ENCODE measurements around the gene ERICH3.
"Not testable (repeated sequence)": the region's sequence is repeated elsewhere in the genome, so short reads cannot be mapped to it uniquely, and the experiment has no call there.

The ERICH3 gene

DNA sequence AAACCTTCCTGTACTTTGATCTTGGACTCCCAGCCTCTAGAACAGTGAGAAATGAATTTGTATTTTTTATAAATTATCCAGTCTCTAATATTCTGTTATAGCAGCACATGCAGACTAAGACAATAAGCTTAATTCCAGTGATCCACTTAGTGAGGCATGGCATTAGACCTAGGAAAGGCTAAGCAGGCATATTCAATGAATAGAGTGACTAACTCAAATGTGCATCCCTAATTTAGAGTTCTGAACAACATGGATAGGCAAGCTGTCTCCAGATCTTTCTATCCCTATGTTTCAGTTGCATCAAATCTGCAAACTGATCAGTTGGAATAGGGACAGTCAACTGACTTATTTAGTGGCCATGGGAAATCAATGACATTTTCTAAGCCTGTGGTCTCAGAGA lies 4.3 kb upstream of the ERICH3 start:
- no peak for DNase-seq (ENCODE audit: low read depth)

DNA sequence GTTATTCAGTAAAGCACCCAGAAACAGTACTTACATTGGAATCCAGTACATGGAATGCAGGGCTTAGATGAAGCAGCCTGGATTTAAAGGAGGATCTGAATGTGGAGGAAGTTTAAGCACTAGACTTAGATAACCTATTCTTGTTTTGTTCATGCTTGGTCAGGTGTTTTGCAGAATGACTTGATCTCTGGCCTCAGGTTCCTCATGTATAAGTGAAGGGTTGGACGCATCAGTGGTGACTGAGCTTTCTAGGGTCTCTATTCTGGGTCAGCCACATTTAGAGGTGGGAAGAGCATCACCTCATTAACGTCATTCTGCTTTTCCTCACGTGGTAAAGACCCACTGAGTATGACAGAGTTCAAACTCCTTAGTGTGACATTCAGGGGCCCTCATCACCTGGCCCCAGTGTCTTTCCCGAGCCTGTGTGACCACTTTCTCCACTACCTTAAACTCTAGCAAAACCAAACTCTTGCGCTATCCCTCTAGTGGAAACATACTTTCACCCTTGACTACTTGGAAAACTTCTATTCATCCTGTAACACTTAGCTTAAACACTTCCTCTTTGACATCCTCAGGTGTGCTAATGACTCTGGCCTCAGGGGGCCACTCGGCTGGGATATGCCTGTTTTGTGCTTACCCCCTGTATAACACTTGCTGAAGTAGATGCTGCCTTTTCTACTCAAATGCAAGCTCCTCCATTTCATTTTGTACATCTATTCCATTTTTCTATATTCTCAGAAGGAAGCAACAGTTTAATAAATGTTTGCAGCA lies 871 bp upstream of the ERICH3 start:
- no peak for DNase-seq (ENCODE audit: low read depth)

DNA sequence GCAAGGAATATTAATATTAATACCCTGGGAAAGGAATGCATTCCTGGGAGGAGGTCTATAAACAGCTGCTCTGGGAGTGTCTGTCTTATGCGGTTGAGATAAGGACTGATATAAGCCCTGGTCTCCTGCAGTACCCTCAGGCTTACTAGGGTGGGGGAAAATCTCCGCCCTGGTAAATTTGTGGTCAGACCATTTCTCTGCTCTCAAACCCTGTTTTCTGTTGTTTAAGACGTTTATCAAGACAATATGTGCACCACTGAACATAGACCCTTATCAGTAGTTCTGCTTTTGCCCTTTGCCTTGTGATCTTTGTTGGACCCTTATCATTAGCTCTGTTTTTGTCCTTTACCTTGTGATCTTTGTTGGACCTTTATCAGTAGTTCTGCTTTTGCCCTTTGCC lies 2.7 kb downstream of the ERICH3 start:
- DNase-seq (ENCODE audit: low read depth): not testable (repeated sequence)

DNA sequence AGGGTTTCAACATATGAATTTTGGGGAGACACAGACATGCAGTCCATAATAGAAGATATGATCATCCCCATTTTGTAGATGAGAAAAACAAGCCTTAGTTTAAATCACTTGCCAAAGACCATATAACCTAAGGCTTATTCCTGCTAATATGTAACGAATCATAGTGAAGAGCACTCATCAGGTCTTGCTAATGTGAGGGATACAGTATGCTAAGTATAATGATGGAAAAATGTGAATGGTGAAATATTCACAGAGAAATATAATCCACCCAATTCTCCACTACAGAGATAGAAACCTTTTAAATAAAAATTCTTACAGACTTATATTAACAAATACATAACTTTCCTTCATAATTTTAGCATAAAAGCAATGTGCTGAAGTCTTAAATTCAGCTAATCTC lies 18.9 kb downstream of the ERICH3 start:
- no peak for DNase-seq (ENCODE audit: low read depth)

DNA sequence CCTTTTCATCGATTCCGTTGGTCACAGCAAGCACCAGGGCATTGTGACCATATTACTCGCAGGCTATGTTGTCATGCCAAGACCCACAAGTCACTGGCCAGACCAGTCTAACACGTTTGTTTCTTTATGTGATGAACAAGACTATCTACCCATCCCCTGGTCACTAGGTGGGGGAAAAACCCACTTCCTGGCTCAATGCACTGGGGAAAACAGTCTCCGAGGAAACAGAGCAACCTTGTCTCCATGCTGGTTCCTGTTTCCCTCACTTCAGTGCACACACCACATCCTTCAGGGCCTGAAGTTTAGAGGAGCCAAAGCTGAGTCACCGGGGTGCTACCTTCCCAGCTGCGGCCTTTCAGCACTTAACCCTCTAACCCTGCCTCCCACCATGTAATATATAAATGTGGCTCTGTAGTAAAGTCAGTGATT lies 20.9 kb downstream of the ERICH3 start:
- DNase-seq (ENCODE audit: low read depth): peak; percentile 69

DNA sequence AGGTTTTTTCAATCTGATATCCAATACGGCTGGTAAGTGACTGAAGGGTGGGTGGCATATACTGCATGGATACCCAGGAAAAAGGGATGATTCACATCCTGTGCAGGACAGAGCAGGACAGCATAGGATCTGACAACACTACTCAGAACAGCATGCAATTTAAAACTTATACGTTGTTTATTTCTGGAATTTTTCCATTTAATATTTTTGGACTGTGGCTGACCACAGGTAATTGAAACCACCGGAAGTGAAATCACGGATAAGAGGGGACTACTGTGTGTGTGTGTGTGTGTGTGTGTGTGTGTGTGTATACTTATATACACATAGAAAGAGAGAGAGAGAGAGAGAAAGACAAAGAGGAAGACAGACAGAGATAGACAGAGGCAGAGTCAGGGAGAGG lies 23.0 kb downstream of the ERICH3 start:
- DNase-seq (ENCODE audit: low read depth): no peak

DNA sequence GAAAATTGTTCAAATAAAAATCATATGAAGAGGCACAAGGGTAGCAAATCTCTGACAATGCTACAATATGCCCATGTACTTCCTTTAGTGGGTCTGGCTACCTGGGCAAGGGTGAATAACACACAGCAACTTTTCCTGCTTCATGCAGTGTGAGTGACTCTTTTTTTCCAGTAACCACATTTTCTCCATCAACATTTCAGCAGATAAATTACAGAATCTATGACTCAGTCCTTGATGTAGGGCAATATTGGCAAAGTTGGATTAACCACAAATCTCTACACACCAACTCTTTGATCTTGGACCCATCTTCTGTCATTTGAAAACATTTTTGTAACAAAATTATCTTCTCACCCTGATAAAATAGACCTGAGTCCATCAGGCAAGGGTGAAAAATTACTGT lies 31.7 kb downstream of the ERICH3 start:
- DNase-seq (ENCODE audit: low read depth): peak; percentile 31

DNA sequence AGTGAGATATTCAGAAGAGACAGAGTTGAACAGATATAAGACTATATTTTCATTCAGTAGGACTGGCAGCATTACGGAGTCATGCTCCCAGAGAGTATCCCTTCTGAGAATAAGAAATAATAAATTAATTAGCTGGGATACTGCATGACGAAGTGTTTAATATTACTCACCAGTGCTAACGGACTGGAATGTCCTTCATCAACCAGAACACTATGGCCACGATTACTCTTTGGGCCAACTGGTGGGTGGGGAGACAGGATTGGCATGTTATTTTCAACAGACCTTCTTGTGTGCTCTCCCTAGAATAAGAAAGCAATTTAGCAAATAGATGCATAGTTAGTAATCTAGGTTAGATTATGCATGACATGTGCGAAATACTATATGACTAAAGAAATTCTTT lies 32.4 kb downstream of the ERICH3 start:
- DNase-seq (ENCODE audit: low read depth): no peak

DNA sequence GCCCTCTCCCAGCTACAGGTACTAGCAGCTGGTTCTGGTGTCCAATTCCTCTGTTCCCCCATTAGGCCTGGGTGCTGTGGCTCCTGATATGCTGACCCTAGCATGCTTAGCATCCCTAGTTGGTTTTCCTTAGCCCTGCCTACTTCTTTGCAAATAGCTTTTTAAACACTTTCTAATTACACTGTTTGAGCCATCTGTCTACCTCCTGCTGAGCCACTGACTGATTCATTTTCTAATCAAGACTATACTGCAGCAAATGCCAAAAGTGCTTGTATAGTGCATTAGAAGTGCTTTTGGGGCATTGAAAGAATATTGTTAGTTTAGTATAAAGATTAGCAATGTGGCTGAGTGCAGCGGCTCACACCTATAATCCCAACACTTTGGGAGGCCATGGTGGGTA lies 36.3 kb downstream of the ERICH3 start:
- no peak for DNase-seq (ENCODE audit: low read depth)

DNA sequence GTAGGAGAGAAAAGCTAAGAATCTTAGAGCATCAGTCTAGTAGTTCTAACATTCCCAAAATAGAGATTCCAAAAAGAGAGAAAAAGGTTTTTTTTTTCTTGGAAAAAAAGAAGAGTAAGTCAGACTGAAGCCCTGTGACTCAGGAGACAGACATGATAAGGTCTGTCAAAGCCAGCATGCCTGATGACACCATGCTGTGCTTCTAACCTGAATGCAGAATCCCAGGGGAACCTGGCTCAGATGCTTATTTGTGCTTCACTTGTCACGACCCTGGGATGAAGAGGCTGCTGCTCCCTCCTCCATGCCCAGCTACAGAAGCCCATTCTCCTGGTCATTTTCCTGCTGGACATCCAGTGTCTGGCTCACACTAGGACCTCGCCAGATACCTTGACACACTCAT lies 44.3 kb downstream of the ERICH3 start:
- DNase-seq (ENCODE audit: low read depth): no peak

DNA sequence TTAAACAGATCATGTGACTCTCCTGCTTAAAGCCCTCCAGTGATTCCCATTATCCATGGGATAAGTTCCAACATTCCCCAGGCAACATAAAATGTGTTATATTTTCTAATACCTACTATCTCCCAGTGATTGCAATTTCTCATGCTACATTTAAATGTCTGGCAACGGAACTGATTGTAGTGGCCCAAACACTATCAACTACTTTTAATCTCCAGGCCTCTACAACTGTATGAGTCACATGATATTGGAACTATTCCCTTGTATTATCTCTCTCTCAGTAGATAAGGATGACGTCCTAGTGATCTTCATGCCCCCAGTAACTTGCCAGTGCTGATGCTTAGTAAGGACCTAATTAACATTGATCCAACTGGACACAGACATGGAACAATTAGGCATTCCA lies 49.9 kb downstream of the ERICH3 start:
- no peak for DNase-seq (ENCODE audit: low read depth)

DNA sequence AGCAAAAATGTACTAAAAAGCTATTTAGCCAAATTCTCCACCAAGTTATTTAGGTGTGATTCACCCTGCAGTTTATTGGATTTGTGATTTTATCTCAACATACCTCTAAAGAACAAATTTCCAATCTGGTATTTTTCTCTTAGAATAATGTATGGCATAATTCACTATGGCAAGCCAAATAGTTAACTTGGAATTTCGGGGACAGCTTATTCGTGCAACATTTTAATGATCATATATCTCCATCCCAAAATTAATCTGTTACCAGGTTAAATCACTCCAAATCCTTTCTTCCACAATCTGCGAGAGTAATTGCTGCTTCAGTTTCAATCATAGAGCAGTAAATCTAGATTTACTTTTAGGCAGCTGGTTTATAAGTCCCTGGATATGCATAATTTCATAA lies 53.4 kb downstream of the ERICH3 start:
- no peak for DNase-seq (ENCODE audit: low read depth)

DNA sequence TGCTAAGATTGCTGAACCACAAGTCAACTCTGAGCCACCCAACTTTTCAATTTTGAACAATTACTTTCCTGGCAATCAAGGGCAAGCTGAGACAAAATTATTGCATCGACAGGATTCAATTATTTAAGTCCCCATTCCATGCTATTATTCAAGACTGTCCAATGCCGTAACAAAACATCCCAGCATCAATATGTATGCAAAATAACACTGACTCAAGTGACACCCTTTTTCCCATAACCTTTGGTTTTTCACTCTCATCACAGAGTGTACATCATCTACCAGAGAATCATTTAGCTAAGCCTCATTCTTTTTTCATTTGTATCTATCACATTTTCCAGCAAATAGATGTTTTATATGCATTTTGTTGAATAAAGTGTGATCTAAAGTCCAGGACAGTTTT lies 54.6 kb downstream of the ERICH3 start:
- no peak for DNase-seq (ENCODE audit: low read depth)

DNA sequence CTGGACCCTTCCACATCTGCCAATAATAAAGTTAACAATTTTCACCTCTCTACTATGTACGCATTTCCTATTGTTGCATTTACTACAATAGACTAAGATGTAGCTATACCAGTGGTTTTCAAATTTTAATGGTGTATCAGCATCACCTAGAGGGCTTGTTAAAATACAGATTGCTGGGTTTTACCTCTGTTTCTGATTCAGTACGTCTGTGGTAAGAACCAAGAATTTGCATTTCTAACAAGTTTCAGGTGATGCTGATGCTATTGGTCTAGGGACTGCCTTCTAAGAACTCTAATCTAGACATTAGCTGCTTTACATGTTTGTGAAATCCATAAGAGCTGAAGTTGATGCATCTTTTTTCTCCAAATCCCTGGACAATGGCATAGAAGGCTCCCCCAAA lies 59.7 kb downstream of the ERICH3 start:
- no peak for DNase-seq (ENCODE audit: low read depth)

DNA sequence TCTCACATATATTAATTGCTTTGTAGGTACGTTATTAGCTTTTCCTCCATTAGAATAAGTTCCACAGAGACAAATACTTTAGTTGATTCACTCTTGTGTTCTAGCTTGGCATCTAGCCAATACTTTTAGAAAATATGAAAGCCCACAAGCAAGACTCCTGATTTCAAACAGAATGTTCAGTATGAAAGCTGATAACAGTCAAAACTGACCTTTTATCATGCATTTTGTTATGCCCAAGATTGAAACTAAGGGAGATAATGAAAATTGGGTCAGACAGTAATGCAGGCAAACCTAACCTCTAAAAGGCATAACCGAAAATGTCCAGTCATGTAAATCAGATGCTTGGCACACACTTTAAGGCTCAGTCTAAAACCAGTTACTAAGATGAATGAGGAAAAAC lies 61.7 kb downstream of the ERICH3 start:
- no peak for DNase-seq (ENCODE audit: low read depth)

DNA sequence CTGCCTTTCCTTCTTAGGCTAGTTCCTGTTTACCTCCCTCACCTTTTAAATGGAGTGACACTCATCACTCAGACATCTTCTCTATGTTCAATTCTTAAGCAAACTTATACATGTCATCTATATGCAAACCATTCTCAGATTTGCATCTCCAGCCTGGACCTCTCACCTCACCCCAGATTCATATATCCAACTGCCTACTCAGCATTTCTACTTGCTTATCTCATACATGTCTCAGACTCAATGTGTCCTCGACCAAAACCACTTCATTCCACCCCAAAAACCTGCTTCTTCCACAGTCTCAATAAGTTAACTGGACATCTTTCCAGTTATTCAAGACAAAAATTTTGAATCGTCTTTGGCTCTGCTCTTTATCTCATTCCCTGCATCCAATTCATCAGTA lies 62.6 kb downstream of the ERICH3 start:
- no peak for DNase-seq (ENCODE audit: low read depth)

DNA sequence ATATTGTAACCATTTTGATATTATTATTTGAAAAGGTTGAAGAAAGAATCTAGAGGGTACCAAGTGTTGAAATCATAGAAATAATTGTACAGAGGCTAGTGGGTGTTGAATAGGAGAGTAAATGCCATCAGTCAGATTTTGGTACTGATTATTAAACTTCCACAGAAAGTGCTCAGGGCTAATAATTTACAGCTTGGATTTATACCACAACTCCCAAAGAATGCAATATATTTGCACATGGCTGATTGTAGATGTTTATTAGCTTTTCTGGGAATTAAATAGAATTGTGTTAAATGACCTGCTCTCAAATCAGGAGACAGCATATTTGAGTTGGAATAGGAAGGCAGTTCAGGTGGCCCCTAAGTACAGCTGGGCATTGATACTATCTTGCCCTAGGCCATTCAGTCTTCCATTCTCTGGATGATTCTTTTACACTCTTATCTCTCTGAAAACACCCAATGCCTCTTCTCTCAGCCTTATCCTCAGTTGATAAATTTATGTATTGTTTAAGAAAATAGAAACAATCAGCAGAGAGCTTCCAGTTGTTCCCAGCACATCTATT lies 63.7 kb downstream of the ERICH3 start:
- DNase-seq (ENCODE audit: low read depth): no peak

DNA sequence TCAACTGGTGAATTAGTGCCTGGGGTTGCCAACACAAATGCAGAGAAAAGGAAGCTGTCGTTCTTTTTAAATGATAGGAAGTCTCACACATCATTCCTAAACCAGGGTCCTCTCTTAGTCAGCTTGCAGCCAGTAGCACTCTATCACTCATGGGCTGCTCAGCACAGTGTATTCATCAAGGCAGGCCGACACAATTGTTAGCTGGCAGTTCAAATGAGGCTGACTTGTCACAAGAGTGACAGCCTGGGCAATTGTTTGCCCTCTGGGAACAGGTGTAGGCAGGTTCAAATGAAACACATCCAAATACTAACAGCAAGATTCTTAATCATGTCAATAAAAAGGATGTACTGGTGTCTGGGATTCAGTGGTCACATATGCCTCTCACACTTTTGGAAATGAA lies 76.9 kb downstream of the ERICH3 start:
- DNase-seq (ENCODE audit: low read depth): no peak

DNA sequence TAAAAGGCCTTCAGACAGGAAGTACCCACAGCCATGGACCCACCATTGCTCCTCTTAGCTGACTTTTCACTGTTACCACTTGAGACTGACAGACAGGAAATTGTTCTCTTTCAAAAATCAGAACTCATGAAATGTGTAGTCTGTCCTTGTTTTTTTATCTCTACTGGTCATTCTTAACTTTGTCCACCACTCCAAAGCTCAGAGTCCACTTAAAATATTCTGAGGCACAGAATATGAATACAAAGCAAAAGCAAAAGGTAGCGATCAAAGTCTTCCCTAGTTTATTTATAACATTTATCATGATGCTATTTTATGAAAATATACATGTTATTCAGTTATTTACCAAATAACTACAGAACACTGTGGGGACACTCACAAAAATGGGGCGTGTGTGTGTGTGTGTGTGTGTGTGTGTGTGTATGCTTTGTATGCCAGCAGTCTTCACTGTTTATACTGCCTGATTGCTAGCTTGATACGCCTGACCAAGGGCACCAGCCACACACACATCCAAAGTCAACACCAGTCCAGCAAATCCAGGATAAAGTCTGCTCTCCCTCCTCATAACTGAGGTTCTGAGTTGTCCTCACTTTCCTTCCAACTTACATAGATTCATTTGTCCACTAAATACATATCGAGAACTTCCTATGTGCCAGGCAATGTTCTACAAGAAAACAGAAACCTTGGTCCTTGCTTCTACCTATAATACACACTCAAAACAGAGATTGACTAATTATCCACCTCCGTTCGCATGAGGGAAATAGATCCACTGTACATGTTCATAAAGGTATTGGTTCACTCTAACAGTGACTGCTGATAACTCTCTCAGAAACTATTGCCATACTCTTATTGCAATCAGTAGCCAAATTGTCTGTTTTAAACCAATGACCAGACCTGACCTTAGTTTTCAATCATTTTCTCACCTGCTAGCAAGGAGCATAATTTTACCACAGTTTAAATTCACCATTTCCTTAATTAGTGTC lies 79.4 kb downstream of the ERICH3 start:
- no peak for DNase-seq (ENCODE audit: low read depth)

DNA sequence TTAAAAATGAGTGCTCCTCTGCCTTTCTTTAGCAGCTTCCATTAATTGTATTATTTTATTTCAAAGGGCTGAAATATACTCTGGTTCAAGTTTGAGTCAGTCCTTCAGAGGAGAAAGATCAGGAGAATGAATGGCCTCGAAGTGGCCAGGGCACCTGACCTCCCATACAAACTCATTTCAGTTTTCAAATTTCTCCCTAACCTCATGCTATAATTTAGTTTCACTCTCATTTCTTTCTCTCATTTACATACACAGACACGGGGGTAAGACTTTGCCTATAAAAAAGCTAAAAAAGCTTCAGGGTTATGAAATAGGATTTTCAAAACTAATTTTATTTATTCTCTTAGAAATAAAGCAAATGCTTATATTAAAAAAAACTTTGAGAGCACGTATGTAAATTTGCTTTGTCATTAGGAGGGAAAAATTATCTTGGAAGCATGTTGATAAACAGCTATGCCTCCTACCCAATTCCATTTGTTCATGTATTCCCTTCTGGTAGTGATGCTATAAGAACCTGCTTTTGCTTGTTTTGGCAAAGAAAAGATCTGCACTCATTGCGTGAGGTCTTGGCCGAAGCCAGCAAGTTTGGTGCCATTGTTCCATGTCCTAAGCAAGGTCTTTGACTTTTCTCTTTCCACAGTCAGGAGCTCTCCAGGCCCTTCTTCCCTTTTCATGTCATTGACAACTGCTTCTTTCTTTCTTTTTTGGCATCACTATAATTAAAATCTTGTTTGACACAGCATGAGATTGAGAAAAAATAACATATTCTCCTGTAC lies 80.8 kb downstream of the ERICH3 start:
- no peak for DNase-seq (ENCODE audit: low read depth)

DNA sequence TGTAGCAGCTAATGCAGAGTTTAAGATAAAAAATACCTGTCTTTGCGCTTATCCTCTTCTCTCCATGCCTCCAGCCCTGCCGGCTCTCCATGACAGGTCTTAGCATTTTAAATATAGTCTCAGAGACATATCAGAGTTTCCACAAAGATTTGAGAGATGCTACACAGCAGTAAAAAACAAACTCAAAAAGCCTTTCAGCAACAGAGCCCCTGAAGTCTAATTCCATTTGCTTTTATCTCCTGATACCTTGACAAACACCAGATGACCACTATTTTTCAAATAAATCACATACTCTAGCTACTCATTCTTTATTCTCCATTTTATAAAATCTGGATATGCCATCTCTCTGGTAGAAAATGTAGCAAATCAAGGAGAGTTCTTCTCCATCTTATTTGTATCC lies 81.6 kb downstream of the ERICH3 start:
- DNase-seq (ENCODE audit: low read depth): no peak

DNA sequence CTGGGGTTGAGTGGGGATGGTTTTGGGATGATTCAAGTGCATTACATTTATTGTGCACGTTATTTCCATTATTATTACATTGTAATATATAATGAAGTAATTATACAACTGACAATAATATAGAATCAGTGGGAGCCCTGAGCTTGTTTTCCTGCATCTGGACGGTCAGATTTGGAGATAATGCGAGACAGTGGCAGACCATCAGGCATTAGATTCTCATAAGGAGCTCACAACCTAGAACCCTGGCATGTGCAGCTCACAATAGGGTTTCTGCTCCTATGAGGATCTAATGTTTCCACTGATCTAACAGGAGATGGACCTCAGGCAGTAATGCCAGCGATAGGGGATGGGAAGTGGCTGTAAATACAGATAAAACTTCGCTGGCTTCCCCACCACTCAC lies 83.3 kb downstream of the ERICH3 start:
- DNase-seq (ENCODE audit: low read depth): no peak

Measured in stromal cell of bone marrow (primary cell).